Neural crest cell (in vitro differentiated cells): ENCODE results near the gene ABCG2. TPM values are rescaled to one million over a fixed set of nuclear protein-coding genes. Genes with fewer than 3 reads are reported as not detected.

Source experiments
- DNase-seq: peaks from one replicate; pipeline ENCODE4 v3.0.0; 2021; ENCODE audit warnings: low read depth, mixed read lengths, low spot score
- H3K27ac Mint-ChIP-seq: one replicate; pipeline ENCODE4 v1.8.0; 2021; ENCODE audit warnings: mild to moderate bottlenecking, mixed read lengths; ENCODE audit not compliant: unreplicated experiment
- H3K27me3 Mint-ChIP-seq: 2 replicates; pipeline ENCODE4 v1.8.0; 2021; ENCODE audit warnings: low read depth, mild to moderate bottlenecking, mixed read lengths
- H3K36me3 Mint-ChIP-seq: 2 replicates; pipeline ENCODE4 v1.8.0; 2021; ENCODE audit warnings: low read depth, mild to moderate bottlenecking, mixed read lengths
- H3K4me1 Mint-ChIP-seq: 2 replicates; pipeline ENCODE4 v1.8.0; 2021; ENCODE audit warnings: mixed read lengths
- H3K4me3 Mint-ChIP-seq: one replicate; pipeline ENCODE4 v1.8.0; 2021; ENCODE audit warnings: mild to moderate bottlenecking, mixed read lengths
- H3K9me3 Mint-ChIP-seq: 2 replicates; pipeline ENCODE4 v1.8.0; 2021; ENCODE audit warnings: mixed read lengths
- CTCF ChIP-seq: fragments of 200-600 bp; sonication (generic); conservative IDR thresholded peaks from 2 replicates; pipeline ENCODE4 v1.5.0; 2021; ENCODE audit warnings: antibody characterized with exemption, mild to moderate bottlenecking
- total RNA-seq: library from RNA; stranded (reverse); gene quantifications from 2 replicates; pipeline ENCODE4 v1.2.1, GENCODE V29; 2021

The ABCG2 gene
- total RNA-seq, 1 donor from 2014 or later = 5.1 TPM

DNA sequence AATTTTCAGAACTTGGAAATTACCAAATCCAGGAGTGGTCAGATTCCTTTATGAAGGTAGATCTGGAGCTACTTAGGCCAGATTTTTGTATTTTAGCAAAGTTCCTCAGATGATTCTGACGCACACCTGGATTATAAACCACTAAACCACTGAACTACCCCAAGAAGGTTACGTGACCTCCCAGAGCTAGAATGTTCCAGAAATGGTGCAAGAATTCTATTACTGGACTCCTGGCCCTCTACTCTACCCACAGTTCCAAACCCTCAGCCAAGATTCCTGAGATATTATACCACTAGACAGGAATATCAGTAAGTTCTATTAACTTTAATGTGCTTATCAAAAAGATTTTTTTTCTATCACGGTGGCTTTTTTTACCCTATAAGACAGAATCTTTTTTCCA is 67.1 kb downstream of the ABCG2 start:
- no peak for DNase-seq
- H3K4me3 Mint-ChIP-seq = no peak overlapping the region
- no peak for TF ChIP-seq CTCF
- H3K36me3 Mint-ChIP-seq = peaks cover 3% of the 10 kb centered on the region
- no peaks in the 10 kb centered on the region for H3K27me3 Mint-ChIP-seq
- peaks cover 2% of the 10 kb centered on the region for H3K9me3 Mint-ChIP-seq
- peaks cover 8% of the 10 kb centered on the region for H3K4me1 Mint-ChIP-seq
- no peak overlapping the region for H3K27ac Mint-ChIP-seq

GRCh38 chr4:88090898-88091297 is 67.5 kb downstream of the ABCG2 start:
- H3K27ac Mint-ChIP-seq = no peak overlapping the region
- H3K36me3 Mint-ChIP-seq = peaks cover 3% of the 10 kb centered on the region
- H3K9me3 Mint-ChIP-seq = peaks cover 2% of the 10 kb centered on the region
- TF ChIP-seq CTCF = no peak
- no peak for DNase-seq
- H3K4me3 Mint-ChIP-seq = no peak overlapping the region
- no peaks in the 10 kb centered on the region for H3K27me3 Mint-ChIP-seq
- H3K4me1 Mint-ChIP-seq = peaks cover 8% of the 10 kb centered on the region

DNA sequence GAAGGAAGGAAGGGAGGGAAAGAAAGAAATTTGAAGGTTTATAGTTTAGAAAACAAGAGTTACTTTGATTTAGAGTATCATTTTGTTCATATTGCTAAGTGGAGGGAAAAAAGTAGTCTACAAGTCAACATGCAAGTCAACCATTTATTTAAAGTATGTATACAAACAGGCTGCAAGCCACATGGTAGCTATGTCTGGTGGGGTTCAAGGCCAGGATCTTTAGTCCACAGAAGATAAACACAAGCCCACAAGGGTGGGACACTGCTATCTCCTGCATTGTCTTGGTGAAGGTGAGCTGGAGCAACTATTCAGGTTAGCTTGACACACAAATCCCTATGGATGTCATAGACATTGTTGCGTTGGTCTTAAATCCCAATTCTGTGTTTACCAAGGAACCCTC is 71.4 kb downstream of the ABCG2 start:
- Mint-ChIP-seq H3K27me3 (no peaks in the 10 kb centered on the region), H3K27ac (peak overlapping the region; percentile 64), H3K4me3 (no peak overlapping the region), H3K36me3 (peaks cover 3% of the 10 kb centered on the region), H3K4me1 (peaks cover 4% of the 10 kb centered on the region), H3K9me3 (peaks cover 3% of the 10 kb centered on the region)
- DNase-seq = no peak
- no peak for TF ChIP-seq CTCF

DNA sequence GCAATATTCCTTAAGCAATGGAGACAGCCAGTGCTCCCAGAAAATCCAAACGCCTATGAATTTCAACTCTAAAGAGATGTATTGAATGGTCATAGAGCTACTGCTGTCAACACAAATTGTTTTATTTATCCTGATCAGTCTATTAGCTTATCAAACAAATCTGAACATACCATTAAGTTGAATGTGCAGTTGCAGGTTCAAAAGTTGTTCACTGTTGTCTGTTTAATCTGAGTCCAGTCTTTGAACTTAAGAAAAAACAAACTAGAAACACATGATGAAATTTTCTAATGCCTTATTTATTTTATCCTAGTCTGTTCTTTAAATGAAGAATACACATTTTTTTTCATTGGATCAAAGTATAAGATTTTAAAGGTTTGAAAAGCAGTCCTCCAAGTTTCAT is 77.8 kb downstream of the ABCG2 start:
- Mint-ChIP-seq H3K4me3 (no peak overlapping the region), H3K9me3 (peaks cover 3% of the 10 kb centered on the region), H3K36me3 (peaks cover 9% of the 10 kb centered on the region), H3K27ac (no peak overlapping the region), H3K27me3 (no peaks in the 10 kb centered on the region), H3K4me1 (no peaks in the 10 kb centered on the region)
- no peak for TF ChIP-seq CTCF
- no peak for DNase-seq

DNA sequence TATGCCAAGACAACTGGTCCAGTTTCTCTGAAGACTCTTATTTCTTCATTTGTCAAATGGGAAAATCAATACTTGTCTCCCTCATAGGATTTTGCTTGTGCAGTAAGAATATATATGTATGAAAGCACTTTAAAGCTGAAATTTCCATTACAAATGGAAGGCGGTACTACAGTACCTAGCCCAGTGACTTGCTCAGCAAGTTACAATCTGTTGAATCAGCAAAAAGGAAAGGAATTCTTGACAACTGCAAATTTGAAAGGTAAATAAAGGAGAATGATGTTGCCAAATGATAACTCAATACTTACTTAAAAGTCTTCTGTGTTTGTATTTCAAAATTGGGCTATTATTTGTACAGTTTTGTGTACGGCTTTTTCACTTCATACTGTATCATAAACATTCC is 79.9 kb downstream of the ABCG2 start:
- DNase-seq = no peak
- no peak for TF ChIP-seq CTCF
- Mint-ChIP-seq H3K27me3 (no peaks in the 10 kb centered on the region), H3K36me3 (peaks cover 22% of the 10 kb centered on the region), H3K4me3 (no peak overlapping the region), H3K9me3 (peaks cover 3% of the 10 kb centered on the region), H3K4me1 (no peaks in the 10 kb centered on the region), H3K27ac (no peak overlapping the region)
